ENCODE results near the gene USP30.
"Not testable (repeated sequence)": the region's sequence is repeated elsewhere in the genome, so short reads cannot be mapped to it uniquely, and the experiment has no call there.

Gene USP30

GRCh38 chr12:109052097-109052413 lies 321 bp upstream of the USP30 start:
- DNase-seq (ENCODE audit: low spot score), result no peak

DNA sequence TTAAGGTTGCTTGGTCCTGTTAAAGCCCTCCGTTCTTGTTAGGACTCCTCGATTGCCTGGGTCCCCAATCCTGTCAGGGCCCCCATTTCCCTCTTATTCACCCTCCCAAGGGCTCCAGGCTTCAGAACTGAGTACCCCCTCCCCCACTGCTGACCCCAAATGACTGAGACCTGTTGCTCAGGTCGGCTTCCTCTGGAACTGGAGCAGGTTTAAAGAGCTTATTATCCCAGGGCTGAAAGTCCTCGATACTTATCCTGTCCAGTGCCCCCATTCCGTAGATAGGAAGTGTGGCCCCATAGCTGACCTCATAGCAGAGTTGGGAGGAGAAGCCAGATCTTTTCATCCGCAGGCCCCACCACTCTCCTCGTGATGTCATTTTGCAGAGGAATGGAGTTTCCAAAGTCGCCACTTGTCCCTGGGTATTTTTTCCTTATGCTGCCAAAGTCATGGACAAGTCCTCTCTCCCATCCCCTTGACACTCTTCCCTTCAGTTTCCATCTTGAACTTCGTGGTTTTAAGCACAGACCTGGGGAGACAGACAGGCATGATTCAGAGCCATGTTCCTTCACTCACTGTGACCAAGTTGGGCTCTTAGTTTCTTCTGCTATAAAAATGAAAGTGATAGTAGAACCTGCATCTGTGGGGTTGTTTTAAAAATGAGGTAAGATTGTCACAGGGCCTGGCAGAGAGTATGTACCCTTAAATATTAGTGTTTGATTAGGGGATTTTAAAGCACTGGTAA lies 1.2 kb downstream of the USP30 start:
- no peak for DNase-seq (ENCODE audit: low spot score)

DNA sequence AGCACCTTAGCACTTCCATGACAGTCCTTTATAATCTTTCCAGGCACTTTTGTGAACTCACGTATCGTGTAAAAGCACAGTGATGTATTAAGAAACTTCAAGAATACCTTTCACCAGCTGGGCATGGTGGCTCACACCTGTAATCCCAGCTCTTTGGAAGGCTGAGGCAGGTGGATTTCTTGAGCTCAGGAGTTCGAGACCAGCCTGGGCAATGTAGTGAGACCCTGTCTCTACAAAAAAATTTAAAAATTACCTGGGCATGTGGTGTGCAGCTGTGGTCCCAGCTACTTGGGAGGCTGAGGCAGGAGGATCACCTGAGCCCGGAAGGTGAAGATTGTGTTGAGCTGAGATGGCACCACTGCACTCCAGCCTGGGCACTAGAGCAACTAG lies 1.7 kb downstream of the USP30 start:
- not testable (repeated sequence) for DNase-seq (ENCODE audit: low spot score)

DNA sequence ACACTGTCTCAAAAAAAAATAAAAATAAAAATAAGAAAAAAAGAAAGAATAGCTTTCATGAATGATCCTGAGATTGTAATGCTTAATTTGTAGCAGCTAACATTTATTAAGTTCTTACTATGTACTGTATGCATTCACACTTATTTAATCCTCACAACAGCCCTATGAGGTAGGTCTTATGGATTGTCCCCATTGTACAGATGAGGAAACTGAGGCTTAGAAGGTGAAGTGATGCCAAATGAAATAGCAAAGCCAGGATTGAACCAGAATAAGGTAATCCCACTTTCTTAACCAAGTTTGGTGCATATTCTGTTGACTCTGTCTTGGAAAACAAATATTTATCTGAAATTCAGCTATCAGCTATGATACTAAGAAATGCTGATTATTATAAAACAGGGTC lies 2.1 kb downstream of the USP30 start:
- no peak for DNase-seq (ENCODE audit: low spot score)

DNA sequence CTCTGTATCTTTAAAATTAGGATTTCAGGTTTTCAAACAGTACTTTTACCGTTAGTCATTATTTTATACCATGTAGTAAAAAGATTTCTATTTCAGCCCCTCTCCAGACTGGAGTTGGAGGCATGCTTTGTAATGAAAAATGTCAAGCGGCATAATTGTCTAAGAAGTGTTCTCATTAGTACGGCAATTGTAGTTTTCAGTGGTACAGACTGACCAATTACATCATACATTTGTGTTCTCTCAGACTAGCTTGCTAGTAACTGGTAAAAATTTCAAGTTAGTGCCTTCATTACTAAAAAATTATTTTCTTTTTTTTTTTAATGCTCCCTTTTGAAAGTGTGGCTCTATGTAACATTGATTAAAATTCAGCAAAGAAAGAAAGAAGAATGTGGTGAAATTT lies 4.5 kb downstream of the USP30 start:
- DNase-seq (ENCODE audit: low spot score), result peak; percentile 71

DNA sequence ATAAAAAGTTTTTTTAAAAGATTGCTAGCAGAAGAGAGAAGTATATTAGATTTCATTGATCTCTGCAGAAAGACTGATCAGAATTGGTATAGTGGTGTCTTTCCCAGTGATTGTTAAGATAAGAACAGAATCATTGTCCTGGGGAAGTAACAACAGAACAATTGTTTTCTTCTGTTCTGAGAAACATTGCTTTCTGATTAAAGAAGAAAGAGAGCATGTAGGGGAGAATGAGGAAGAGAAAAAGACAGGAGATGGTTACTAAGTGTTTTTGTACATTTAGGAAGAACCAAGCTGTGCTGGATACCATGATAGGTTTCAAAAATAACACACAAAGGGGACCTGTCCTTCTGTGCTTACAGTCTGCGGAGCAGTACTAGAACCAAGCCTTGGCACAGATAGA lies 5.0 kb downstream of the USP30 start:
- DNase-seq (ENCODE audit: low spot score), result peak; percentile 84

GRCh38 chr12:109058773-109059172 lies 6.4 kb downstream of the USP30 start:
- no peak for DNase-seq (ENCODE audit: low spot score)

GRCh38 chr12:109064143-109064542 lies 11.8 kb downstream of the USP30 start:
- no peak for DNase-seq (ENCODE audit: low spot score)

- DNase-seq (ENCODE audit: low spot score), result no peak
Observed at GRCh38 chr12:109065154-109065852, 12.9 kb downstream of the USP30 start.

- no peak for DNase-seq (ENCODE audit: low spot score)
Observed at GRCh38 chr12:109065853-109066193, 13.4 kb downstream of the USP30 start.

DNA sequence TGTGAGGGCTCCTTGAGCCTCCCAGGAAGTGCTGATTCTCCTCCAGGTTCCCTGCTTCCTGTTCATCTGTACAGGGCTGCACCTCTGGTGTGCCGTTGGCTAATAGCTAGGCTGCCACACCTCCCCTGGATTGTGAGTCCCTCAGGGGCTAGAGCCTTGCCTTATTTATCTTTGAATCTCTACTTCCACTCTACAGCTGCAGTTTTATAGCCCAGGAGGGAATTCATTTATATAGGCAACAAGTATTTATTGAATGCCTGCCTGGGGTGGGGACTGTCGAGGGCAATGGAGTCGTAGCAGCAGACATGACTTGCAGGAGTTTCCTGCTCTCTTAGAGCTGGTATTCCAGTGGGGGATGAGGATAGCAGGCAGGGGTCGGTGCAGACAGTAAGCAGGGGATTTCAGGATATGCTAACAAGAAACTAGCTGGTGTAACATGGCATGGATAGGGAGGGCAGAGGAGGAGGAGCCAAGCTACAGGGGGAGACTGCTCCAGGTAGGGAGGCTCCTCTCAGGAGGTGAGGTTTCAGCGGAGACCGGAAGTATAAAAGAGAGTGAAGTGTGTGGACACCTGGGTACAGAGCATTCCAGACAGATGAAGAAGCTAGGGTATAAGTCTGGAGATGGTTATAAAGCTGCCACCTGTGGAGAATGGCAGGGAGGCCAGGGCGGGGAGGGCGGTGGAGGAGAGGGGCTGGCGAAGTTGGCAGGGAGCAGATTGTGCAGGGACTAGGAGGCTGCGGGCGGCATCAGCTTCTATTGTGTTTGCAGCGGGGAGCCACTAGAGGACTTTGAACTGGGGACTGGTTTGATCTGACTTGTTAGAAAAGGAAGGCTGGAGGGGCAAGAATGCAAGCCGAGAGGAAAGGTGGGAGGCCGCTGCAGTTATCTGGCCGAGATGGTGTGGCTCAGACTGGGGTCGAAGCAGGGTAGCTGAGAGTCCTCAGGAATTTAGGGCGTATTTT lies 17.2 kb downstream of the USP30 start:
- no peak for DNase-seq (ENCODE audit: low spot score)

DNA sequence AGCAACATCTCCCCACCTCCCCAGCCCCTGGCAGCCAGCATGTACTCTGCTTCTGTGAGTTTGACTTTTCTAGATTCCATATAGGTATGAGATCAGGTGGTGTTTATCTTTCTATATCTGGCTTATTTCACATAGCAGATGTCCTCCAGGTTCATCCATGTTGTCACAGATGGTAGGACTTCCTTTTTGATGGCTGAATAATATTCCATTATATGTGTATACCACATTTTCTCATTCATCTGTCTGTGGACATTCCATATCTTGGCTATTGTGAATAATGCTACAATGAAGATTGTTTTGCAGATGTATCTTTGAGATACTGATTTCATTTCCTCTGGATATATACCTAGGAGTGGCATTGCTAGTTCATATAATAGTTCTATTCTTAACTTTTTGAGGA lies 22.5 kb downstream of the USP30 start:
- DNase-seq (ENCODE audit: low spot score), result no peak

DNA sequence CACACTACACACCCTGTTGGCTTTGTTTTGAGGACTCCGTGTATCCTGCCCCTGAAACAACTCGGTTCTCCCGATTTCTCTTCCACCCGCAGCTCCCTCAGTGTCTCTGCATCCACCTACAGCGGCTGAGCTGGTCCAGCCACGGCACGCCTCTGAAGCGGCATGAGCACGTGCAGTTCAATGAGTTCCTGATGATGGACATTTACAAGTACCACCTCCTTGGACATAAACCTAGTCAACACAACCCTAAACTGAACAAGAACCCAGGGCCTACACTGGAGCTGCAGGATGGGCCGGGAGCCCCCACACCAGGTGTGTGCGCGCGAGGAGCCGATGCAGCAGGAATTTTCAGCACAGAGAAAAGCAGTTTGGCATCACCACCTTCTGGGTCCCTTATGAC lies 30.4 kb downstream of the USP30 start:
- no peak for DNase-seq (ENCODE audit: low spot score)

DNA sequence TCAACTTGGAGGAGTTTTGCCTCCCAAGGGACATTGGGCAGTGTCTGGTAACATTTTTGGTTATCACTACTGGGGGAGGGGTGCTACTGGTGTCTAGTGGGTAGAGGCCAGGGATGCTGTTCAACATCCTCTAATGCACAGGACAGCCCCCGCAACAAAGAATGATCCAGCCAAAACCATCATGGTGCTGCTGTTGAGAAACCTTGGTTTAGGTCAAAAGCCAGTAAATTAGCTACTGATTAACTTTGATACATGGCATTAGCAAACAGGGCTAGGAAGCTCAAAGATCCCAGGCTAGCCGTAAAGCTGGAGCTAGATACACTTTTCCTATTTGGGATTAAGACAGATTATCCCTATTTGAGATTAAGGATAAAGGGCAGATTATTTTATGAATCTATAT lies 32.0 kb downstream of the USP30 start:
- no peak for DNase-seq (ENCODE audit: low spot score)

- no peak for DNase-seq (ENCODE audit: low spot score)
Observed at GRCh38 chr12:109085590-109085989, 33.2 kb downstream of the USP30 start.

DNA sequence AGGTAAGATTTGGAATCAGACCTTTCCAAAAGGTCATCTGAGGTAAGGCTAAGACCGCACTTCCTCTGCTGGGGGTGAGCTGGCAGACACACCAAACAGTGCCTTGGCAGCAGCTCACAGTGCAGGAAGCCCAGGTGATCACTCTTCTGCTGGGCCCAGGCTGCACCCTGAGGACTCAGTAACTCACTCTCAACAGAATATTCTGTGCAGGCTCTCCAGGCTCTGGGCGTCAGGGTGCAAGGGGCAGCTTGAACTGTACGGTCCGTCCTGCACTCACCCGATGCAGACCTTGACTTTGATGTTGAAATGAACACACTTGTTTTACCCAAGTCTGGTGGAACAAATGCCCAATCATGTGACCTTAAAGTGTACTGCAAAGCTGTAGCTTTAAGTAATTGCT lies 34.9 kb downstream of the USP30 start:
- no peak for DNase-seq (ENCODE audit: low spot score)

GRCh38 chr12:109088818-109089217 lies 36.4 kb downstream of the USP30 start:
- no peak for DNase-seq (ENCODE audit: low spot score)

GRCh38 chr12:109089683-109090082 lies 37.3 kb downstream of the USP30 start:
- DNase-seq (ENCODE audit: low spot score), result no peak

DNA sequence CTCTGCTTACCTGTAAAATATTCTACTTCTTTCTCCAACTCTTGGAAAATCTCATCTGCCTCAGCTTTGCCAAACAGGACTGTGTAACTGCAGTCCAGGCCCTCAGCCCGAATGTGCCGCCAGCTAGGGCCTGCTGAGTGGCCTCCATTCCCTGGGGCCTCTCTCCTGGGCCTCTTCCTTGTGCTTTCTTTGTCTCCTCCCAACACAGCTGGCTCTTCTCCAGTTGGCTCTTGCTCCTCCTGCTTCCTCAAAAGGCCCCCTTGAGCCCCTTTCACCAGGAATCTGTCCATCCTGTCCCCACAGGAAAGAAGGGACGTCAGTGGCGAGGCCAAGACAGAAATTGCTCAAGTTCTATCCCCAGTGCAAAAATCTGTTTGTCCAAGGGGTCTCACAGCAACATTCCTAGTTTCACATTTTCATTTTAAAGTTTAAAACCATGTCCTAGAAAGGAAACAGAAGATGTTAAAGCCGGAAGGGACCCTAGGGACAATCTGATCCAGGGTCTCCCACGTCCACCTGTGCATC lies 40.2 kb downstream of the USP30 start:
- DNase-seq (ENCODE audit: low spot score), result no peak

- peak; percentile 90 for DNase-seq (ENCODE audit: low spot score)
Observed at GRCh38 chr12:109093022-109093918, 40.9 kb downstream of the USP30 start, which contains the start of gene ALKBH2. ALKBH2 (minus strand) TSS chr12:109093472; CDS start chr12:109092786, 686 bp downstream.

- no peak for DNase-seq (ENCODE audit: low spot score)
Observed at GRCh38 chr12:109097140-109097434, 44.7 kb downstream of the USP30 start.

All from globus pallidus (tissue), 1 donor.